Activated T-cell treated with anti-CD3 and anti-CD28 coated beads for 4 hours (primary cell): ENCODE results near the gene ZSWIM2.
"Not testable (repeated sequence)": the region's sequence is repeated elsewhere in the genome, so short reads cannot be mapped to it uniquely, and the experiment has no call there.

Experiments
- DNase-seq: peaks from one replicate; pipeline ENCODE4 v3.0.0-alpha.2; 2020

The ZSWIM2 gene, protein sequence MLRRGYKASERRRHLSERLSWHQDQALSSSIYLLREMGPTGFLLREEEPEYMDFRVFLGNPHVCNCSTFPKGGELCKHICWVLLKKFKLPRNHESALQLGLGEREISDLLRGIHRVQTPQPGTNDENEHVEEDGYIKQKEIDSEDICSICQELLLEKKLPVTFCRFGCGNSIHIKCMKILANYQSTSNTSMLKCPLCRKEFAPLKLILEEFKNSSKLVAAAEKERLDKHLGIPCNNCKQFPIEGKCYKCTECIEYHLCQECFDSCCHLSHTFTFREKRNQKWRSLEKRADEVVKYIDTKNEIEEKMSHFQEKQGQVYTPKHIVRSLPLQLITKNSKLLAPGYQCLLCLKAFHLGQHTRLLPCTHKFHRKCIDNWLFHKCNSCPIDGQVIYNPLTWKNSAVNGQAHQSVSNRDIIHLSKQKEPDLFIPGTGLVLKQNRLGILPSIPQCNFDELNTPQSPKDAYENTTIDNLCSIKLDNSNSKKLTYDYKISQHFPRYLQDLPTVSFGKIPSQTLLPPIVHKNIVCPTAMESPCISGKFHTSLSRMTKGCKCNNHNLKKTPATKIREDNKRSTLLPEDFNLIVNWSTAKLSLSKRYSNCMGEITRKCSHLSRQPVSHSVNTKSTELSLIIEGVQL

DNA sequence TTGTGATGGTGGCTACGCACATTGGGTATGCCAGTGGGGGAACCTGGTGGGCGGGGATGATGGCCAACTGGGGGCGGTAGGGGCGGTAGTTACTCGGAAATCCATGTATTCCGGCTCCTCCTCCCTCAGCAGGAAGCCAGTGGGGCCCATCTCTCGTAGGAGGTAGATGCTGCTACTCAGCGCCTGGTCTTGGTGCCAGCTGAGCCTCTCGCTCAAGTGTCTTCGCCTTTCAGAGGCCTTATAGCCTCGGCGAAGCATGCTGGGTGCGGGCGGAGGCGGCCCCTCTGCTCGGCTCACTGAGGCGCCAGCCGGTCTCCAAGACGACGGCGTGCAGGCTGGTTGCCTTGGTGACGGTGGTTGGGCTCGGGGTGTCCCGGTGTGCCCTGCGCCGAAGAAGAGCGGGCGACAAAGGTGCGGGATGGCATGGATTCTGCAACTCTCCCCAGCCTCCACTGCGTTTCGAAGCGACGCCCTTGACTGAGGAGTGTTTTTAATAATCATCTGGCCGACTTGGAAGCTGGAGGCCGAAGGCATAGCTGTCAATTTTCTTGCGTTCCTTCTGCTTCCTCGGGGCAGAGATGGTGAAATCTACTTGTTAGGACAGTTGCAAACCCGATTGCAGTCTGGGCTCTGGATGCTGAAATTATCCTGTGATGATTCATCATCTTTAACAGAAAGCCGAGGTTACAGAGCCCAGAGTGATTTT, at the start of gene ZSWIM2:
Gene ZSWIM2 (minus strand): TSS at position 298 of the 706 bp plus-strand sequence. CDS start 40 bp downstream, at position 258.
- no peak for DNase-seq

DNA sequence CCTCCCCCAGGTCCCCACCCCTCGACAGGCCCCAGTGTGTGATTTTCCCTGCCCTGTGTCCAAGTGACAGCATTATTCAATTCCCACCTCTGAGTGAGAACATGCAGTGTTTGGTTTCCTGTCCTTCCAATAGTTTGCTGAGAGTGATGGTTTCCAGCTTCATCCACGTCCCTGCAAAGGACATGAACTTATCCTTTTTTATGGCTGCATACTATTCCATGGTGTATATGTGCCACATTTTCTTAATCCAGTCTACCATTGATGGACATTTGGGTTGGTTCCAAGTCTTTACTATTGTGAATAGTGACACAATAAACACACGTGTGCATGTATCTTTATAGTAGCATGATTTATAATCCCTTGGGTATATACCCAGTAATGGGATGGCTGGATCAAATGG, 47.2 kb upstream of the ZSWIM2 start:
- DNase-seq = not testable (repeated sequence)

DNA sequence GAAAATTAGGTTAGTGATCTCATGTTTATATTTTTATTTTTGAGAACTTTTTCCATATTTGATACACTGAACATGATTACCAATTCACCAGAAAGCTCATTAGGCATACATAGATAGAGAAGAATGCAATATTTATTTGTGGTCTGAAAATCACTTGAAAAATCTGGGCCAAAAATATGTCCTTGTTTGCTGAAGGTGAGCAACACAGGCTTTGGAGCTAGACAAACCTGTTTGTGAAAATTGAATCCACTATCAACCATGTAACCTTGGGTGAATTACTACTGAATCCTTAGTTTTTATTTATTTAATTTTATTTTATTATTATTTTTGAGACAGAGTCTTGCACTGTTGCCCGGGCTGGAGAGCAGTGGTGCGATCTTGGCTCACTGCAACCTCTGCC, 46.5 kb upstream of the ZSWIM2 start:
- no peak for DNase-seq

DNA sequence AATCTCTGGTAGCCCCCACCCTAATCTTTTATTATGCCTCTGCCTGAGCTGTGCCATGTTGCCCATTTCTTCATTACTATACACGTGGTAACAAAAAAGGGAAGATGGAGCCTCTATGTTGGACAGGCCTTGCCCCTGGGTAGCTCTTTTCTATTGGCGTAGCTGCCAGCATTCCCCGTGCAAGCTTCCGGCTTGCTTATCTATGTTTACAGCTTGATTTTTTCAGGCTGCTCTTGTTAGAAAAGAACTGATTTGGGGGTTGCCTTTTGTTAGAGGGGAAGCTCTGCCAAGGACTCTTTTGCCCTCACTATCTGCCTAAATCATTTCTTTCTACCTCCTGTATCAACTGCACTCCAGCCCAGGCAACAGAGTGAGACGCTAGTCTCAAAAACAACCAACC, 45.5 kb upstream of the ZSWIM2 start:
- DNase-seq = no peak

DNA sequence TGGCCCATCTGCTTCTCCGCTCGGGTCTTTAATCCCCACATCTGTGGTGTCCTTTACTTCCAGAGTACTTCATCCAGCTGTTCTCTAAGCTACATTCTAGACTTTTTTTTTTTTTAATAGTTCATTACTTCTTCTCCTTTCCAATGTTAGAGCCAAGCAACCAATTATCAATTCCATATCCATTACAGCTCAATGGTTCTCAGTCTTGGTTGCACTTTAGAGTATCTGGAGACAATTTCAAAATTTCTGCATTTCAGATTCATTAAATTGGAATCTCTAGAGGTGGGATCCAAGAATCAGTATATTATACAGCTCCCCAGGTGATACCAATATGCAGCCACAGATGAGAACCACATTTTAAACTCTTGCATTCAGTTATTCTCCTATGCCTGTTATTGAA, 43.9 kb upstream of the ZSWIM2 start:
- DNase-seq = no peak

DNA sequence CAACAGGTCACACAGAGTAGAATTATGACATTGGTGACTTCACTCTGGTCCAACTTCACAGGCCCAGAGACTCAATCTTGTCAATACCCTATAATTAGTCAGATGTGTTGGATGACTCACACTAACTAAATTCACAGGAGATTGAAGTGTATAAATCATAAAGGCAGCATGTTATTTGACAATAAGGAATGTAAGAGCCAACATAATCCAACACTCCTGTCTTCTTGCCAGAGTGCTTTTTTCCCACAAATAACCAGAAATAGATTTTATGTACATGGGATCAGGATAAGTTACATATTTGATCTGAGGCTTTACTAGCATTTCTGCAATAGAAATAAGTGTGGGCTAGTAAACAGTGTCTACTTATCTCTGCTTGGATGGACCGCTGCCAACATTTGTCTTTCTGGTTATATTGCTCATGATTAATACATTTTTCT, 42.2 kb upstream of the ZSWIM2 start:
- no peak for DNase-seq

DNA sequence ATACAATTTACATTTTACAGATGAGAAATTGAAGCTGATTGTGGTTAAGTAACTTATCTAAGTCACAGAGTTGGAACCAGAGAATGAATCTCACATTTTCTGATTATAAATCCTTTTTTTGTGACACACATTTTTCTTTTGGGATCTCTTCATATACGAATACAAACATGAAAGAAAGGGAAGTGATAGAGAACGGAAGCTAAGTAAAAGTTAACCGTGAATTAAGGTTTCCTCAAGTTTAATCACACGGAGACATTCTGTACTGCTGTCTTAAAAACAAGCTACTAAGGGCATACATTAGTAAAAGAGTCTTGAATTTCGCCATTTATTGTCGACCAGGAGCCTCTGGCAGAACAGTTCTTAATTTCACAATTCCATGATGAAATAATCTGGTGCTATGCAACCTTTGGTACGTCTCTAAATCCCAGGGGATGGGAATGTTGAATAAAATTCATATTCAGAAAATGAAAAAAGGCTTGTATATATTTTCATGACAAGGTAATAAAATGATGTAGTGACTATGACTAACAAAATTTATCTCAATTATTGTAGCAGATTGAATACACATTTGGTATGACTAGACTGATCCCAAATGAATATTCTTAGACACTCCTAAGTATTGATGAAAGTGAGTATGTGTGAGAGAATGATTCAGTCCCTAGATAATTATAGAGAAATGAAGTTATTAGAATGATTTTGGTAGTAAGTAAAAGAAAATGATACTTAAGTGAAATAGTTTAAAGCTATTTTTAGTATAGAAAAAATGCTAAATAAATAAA, 40.3 kb upstream of the ZSWIM2 start:
- DNase-seq = no peak

DNA sequence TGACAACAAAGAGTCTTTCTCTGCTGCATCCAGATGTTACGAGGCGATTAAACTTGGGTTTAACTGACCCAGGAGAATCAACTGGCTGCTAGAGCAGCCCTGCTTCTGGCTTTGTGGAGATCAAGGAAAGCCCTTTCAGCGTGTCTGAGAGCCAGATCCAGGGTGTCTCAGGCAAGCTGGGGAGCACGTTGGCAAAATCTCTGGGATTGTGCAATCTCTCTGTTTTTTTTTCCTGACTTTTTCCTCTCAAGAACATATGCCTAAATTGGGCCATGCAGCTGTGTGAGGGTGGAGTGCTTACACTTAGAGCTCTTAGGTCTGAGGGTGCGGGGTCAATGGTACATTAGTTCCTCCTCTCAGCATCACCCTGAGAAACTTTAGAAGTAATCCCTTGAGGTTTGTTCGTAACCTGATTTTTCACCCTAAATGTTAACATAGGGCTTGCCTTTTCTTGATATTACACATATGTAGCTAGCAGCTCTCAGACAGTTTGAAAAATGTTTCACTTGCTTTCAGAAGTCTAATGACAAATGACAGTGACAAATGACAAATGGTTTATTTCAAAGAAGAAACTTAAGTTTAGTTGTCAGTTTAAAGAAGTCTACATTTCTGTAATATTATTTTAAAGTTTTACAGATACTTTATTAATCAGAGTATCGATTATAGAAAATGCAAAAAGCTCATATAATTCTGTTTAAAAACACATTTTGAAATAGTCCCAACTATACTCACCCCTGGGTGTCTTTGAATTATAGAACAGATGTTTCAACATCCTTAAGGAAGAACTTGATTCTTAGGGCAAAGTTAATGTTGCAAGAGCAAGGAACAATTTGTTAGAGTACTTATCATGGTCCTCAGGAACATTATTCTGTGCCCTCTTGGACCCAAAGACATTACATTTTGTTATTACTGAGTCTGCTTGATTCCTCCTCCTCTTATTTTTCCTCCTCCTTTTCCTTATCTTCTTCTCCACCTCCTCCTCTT, 38.4 kb upstream of the ZSWIM2 start:
- no peak for DNase-seq

DNA sequence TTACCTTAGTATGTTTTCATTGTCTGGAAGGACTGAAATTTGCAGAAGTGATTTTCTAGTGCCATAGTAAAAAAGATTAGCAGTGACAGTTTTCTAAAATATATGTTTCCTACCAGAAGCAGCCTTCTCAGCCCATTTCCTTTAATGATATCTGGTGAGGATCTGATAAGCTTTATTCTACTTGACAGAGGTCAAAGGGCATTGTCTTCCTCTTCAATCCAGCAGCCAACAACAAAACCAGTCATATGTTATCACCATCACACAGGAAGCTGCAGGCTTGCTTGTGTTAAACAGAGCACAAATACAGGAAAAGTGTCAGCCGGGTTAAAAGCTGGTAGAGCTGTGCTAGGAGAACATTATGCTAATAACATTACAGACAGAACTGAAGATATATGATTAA, 35.6 kb upstream of the ZSWIM2 start:
- no peak for DNase-seq

DNA sequence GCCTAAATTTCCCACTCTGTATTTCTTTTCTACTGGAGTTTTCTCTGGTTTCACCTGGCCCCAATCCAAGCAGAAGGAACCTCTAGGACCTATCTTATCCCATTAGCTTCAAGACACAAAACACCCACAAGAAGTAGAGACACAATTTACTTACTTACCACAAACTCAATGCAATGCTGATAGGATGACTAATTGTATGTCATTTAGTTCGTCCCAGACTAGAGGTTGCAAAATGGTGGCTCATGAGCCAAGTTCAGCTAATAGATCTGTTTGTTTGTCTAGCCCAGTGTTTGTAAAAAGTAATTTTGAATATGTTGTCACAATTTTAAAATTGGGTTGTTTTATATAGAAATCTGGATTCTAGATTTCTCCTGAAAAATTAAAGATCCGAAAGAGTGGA, 34.7 kb upstream of the ZSWIM2 start:
- no peak for DNase-seq

DNA sequence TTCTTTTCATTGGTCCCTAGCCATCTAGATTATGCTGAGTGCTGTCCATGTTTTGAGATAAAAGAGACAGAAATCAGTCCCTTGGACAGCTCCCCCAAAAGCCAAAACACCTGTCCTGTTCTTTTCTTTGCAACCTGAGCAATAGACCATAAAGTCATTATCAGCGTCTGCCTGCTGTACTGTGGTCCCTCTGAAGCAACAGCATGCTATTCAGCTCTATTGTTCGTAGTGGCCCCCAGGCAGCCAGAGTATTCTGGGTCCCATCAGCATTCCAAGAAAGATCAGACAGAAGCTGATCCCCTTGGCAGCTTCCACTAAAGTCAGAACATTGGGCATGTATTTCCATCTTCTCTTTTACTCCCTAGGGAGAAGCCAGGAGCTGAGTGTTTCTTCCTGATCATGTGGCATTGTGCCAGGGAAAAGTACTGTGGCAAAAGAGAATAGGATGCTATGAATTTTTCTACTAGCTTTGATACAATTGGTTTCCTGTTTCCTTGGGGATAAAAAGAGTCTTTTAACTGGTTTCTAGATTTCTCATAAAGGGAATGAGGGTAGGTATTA, 33.6 kb upstream of the ZSWIM2 start:
- DNase-seq = no peak

DNA sequence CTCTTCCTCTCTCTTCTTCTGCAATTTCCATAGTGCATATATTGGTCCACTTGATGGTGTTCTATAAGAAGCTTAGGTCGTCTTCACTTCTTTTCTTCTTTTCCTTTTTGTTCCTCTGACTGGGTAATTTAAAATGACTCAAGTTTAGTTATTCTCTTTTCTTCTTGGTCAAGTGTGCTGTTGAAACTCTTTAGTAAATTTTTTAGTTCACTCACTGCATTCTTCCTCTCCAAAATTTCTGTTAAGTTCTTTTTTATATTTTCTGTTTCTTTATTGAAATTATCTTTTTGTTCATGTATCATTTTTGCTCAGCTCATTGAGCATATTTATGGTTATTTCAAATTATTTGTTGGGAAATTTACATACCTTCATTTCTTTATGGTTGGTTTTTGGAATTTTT, 32.7 kb upstream of the ZSWIM2 start:
- DNase-seq = no peak

DNA sequence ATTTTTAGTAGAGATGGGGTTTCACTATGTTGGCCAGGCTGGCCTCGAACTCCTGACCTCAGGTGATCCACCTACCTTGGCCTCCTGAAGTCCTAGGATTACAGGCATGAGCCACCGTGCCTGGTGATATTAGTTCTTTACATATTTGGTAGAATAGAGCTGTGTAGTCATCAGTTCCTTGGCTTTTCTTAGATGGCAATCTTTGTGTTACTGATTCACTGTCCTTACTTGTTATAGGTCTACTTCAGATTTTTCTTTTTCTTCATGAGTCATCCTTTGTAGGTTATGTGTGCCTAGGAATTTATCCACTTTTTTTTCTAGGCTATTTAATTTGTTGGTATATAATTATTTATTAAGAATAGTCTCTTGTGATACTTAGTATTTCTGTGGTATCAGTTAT, 30.3 kb upstream of the ZSWIM2 start:
- DNase-seq = no peak

DNA sequence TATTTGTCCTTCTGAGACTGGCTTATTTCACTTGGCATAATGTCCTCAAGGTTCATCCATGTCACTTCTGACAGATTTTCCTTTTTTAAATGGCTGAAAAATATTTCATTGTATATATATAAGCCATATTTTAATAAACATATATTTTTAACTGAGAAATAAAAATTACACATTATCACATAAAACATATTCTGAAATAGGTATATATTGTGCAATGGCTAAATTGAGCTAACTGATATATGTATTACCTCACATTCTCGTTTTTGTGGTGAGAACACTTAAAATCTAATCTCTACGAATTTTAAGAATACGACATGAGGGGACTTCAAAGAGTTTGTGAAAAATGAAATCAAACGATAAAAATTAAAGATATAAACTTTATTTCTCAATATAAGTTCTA, 25.7 kb upstream of the ZSWIM2 start:
- no peak for DNase-seq

DNA sequence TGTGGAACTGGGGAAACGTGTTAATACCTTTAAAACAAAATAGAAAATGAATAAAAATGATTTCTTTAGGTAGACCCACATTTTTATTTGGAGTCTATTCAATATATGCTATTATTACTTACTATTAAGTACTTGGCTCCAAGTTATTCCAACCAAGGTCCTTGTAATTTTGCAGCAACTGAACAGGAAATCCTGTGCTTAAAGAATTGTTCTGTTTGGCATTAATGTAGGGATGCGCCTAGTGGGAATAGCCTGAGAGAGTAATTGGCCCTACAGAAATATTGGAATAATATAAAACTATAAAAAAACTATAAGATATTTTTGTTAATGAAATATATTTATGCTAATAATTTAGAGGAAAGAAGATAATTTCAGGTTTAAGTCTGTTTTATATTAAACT, 22.9 kb upstream of the ZSWIM2 start:
- no peak for DNase-seq

DNA sequence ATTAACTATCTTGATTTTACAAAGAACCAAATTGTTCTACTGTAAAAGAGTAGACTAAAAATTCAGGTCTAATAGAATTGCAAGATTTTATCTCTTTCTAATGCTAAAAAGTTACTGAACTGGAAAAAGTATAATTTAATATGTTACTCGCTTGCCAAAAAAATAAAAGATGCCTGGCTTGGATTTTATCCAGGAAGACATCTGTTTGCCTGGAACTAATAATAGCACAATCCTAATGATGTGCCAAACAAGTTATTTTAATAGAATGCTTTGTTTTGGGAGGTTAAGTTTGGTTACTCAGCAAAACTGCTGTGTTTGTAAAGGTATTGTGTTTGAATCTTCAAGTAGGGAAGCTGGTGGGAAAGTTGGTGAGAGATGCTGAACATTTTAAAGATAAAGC, 19.4 kb upstream of the ZSWIM2 start:
- no peak for DNase-seq

DNA sequence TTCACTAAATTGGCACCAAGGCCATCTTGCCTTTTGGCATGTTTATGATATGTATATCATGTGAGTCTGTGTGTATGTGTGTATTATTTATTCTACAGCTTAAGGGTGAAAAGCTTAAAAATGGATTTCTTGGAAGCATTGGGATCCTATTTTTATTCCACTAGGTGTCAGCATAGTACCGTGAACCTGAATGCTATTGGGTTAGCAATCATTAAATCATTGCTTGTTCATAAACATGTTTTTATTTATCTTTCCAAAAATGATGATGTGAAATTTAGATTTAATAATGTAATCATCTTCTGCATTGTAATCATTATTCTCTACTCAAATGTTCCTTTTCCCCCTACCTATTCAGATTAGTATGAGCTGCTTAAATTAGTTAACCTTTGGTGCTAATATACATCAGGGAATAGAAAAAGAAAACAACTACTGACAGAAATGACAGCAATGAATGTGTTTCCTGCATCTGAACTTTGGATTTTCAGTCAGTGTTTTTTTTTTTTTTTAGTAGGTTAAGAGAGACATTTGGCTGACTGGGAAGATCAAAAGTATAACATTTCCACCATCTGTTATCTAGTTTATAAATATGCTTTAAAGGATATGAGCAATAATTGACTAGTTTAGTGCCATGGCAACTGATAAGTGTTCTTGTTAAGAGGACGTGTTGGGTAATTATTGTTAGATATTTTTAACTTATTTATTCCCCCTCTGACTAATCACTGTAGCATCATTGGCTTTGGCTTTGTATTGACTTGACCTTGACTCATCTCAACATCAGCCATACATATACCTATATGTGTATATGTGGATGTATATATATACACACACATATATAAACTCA, 14.1 kb upstream of the ZSWIM2 start:
- no peak for DNase-seq

DNA sequence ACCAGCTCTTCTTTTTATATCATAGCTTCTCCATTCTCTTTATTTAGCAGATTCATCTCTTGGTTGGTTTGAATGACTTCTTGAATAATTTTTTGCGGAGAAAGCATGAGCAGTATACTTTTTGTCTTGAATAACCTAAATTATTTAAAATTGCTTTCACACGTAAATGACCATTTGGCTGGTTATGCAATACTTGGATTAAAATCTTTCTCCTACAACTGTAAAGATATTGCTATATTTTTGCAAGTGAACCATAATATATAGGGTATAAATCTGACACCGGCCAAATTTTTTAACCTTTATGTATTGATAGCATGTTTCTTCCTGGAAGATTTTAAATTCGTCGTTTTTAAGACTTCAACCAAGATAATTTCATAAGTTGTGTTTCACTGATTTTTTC, 6.2 kb upstream of the ZSWIM2 start:
- DNase-seq = no peak

DNA sequence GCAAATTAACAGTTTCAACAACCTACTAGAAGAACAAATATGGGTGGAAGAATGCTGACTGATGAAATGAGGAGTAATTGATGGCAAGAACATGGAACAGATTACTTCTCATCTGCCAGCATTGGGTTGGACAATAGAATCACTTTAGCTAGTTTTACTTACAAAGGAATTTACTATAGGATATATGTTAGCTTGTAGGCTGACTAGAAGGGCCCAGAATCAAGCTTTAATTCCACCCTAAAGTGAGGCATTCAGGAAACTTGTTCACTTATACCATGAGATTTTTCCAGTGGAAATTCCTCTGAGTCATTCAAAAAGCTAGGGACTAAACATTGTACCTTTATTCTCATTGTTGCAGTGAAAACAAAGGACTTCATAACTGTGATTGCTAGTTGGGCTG, 5.0 kb upstream of the ZSWIM2 start:
- DNase-seq = no peak

DNA sequence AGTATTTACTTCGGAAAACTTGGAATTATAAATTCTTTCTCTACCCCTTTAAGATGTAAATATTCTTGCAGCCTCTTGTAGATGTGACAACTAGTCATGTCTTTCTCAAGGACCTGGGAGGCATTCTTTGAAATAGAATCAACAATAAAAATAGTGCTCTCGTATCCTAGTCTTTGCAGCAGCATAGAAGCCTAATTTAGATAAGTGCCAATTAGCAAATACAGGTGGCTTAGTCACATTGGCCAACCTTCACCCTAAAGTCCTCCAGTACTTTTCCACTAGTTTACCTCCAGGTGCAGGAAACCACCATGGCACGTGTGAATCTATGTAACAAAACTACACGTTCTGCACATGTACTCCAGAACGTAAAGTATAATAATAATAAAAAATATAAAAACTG, 3.5 kb upstream of the ZSWIM2 start:
- no peak for DNase-seq

DNA sequence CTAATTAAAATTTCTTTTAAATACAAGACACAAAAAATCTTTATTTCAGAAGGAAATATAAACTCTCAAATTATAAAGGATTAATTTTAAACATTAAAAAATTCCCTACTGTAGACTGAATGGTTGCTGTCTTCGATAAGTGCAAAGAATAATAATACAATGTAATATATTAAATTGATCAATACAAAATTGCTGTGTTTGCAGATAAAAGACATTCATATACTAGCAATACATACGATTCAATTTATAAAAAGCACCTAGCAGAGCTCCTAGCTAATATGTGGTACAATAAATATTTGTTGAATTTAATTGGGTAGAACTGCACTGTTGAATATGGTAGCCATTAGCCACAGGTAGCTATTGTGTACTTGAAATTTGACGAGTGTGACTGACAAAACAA, 6.6 kb downstream of the ZSWIM2 start:
- no peak for DNase-seq
